Adrenal gland (tissue), 5 donors: ENCODE results near the gene CBLN2.

Experiments used
- CTCF ChIP-seq, 6 experiments: fragments of 450-650 bp in 4 of 6; fragments of 200-600 bp in 2 of 6; sonication (generic) in 1 of 6; IDR thresholded peaks; 1 replicate in 5 of 6; 2 replicates in 1 of 6; pipeline versions ENCODE4 v1.5.1 to v1.8.0; 2016 to 2021; ENCODE audit warnings: antibody characterized with exemption in 6 of 6, mild to moderate bottlenecking in 2 of 6, moderate library complexity in 1 of 6
- POLR2A ChIP-seq, 2 donors: fragments of 450-650 bp; IDR thresholded peaks; one replicate each; pipeline ENCODE4 v1.6.1; 2017; ENCODE audit warnings: antibody characterized with exemption in 2 of 2, mild to moderate bottlenecking in 2 of 2, moderate library complexity in 1 of 2
- donor health status: DM: no; HTN: no; CAD: no.

GRCh38 chr18:72539901-72540300 is 4.2 kb downstream of the CBLN2 start:
- TF ChIP-seq POLR2A (IDR thresholded peaks at IDR 0.05): no peak
- no peak for TF ChIP-seq CTCF (IDR thresholded peaks at IDR 0.05)
